ENCODE measurements around the gene TRIB2.

DNA sequence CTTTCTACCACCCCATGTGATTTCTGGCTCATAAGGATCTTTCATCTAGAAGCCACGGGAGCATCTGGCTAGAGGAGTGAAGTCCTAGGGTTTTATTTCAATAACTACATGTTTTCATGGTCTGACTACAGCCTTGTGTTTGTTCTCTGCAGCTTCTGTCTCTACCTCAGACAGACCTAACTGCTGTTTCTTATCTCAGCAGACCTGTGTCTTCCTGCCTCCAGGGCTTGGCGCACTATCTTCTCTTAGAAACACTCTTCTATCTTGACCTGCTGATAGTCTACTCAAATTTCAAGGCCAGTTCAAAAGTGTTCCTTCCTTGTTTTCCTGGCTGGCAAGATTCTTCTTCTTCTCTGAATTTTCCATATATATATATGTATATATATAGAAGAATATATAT is 11.0 kb upstream of the TRIB2 start:
- TF ChIP-seq EZH2 (IDR thresholded peaks at IDR 0.05; ENCODE audit: borderline replicate concordance, low read depth, low read length, poor library complexity, severe bottlenecking), result no peak
- no peak for TF ChIP-seq CTCF (conservative IDR thresholded peaks at IDR 0.05; ENCODE audit: low read depth, low read length)
